ENCODE data around the gene PLK3. TPM values are rescaled to one million over a fixed set of nuclear protein-coding genes. Genes with fewer than 3 reads are reported as not detected.

Gene PLK3
- total RNA-seq, 1 donor from 2014 or later: 57.1 TPM

GRCh38 chr1:44786841-44787426, 13.2 kb upstream of the PLK3 start:
- no peak for TF ChIP-seq CTCF (IDR thresholded peaks at IDR 0.05)
- H3K27ac Mint-ChIP-seq (ENCODE audit: unreplicated experiment): peak overlapping the region; percentile 72
- H3K27me3 Mint-ChIP-seq (ENCODE audit: unreplicated experiment): no peaks in the 10 kb centered on the region
- H3K9me3 Mint-ChIP-seq (ENCODE audit: unreplicated experiment): no peaks in the 10 kb centered on the region
- H3K4me3 Mint-ChIP-seq (ENCODE audit: unreplicated experiment): no peak overlapping the region
- H3K4me1 Mint-ChIP-seq (ENCODE audit: unreplicated experiment): peaks cover 27% of the 10 kb centered on the region
- H3K36me3 Mint-ChIP-seq (ENCODE audit: unreplicated experiment): peaks cover 3% of the 10 kb centered on the region
- DNase-seq (ENCODE audit: extremely low spot score, unreplicated experiment): no peak

GRCh38 chr1:44787506-44787905, 12.7 kb upstream of the PLK3 start:
- no peak for TF ChIP-seq CTCF (IDR thresholded peaks at IDR 0.05)
- Mint-ChIP-seq H3K4me1 (ENCODE audit: unreplicated experiment) (peaks cover 27% of the 10 kb centered on the region), H3K4me3 (ENCODE audit: unreplicated experiment) (no peak overlapping the region), H3K27me3 (ENCODE audit: unreplicated experiment) (no peaks in the 10 kb centered on the region), H3K9me3 (ENCODE audit: unreplicated experiment) (no peaks in the 10 kb centered on the region), H3K27ac (ENCODE audit: unreplicated experiment) (no peak overlapping the region), H3K36me3 (ENCODE audit: unreplicated experiment) (peaks cover 3% of the 10 kb centered on the region)
- no peak for DNase-seq (ENCODE audit: extremely low spot score, unreplicated experiment)

- Mint-ChIP-seq H3K9me3 (ENCODE audit: unreplicated experiment) (no peaks in the 10 kb centered on the region), H3K4me1 (ENCODE audit: unreplicated experiment) (peaks cover 27% of the 10 kb centered on the region), H3K36me3 (ENCODE audit: unreplicated experiment) (peaks cover 1% of the 10 kb centered on the region), H3K27ac (ENCODE audit: unreplicated experiment) (no peak within 1 kb of the TSS), H3K27me3 (ENCODE audit: unreplicated experiment) (no peaks in the 10 kb centered on the region), H3K4me3 (ENCODE audit: unreplicated experiment) (no peak within 1 kb of the TSS)
- no peak for DNase-seq (ENCODE audit: extremely low spot score, unreplicated experiment)
- TF ChIP-seq CTCF (IDR thresholded peaks at IDR 0.05): no peak
These were observed 11.9 kb upstream of the PLK3 start, which contains the start of gene BEST4 for GRCh38 chr1:44788120-44788860. Gene BEST4 (minus strand): TSS chr1:44788170. CDS start chr1:44787705, 465 bp downstream.

GRCh38 chr1:44790968-44791801, 9.0 kb upstream of the PLK3 start:
- H3K27me3 Mint-ChIP-seq (ENCODE audit: unreplicated experiment): no peaks in the 10 kb centered on the region
- DNase-seq (ENCODE audit: extremely low spot score, unreplicated experiment): no peak
- no peak overlapping the region for H3K4me3 Mint-ChIP-seq (ENCODE audit: unreplicated experiment)
- TF ChIP-seq CTCF (IDR thresholded peaks at IDR 0.05): no peak
- no peak overlapping the region for H3K27ac Mint-ChIP-seq (ENCODE audit: unreplicated experiment)
- no peaks in the 10 kb centered on the region for H3K36me3 Mint-ChIP-seq (ENCODE audit: unreplicated experiment)
- peaks cover 8% of the 10 kb centered on the region for H3K4me1 Mint-ChIP-seq (ENCODE audit: unreplicated experiment)
- H3K9me3 Mint-ChIP-seq (ENCODE audit: unreplicated experiment): no peaks in the 10 kb centered on the region

Data from osteocyte (in vitro differentiated cells).